ENCODE results near the gene SLC25A19.
"Not testable (repeated sequence)": the region's sequence is repeated elsewhere in the genome, so short reads cannot be mapped to it uniquely, and the experiment has no call there.

SLC25A19 gene

GRCh38 chr17:75301049-75301448 lies 11.8 kb upstream of the SLC25A19 start:
- no peak for DNase-seq

- DNase-seq: no peak
These were observed 11.0 kb upstream of the SLC25A19 start for GRCh38 chr17:75300280-75300679.

- no peak for DNase-seq
These were observed 6.2 kb upstream of the SLC25A19 start for GRCh38 chr17:75295201-75296158.

DNA sequence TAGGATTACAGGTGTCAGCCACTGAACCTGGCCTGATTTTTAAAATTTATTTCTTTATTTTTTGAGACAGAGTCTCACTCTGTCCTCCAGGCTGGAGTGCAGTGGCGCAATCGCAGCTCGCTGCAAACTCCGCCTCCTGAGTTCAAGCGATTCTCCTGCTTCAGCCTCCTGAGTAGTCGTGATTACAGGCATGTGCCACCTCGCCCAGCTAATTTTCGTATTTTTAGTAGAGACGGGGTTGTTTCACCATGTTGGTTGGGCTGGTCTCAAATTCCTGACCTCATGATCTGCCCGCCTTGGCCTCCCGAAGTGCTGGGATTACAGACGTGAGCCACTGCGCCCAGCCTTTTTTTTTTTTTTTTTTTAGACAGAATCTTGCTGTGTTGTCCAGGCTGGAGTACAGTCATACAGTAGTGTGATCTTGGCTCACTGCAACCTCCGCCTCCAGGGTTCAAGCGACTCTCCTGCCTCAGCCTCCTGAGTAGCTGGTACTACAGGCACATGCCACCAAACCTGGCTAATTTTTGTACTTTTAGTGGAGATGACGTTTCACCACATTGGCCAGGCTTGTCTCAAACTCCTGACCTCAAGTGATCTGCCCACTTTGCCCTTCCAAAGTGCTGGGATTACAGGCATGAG lies 3.7 kb upstream of the SLC25A19 start:
- DNase-seq: not testable (repeated sequence)

- no peak for DNase-seq
These were observed 652 bp upstream of the SLC25A19 start for GRCh38 chr17:75289832-75290337.

DNA sequence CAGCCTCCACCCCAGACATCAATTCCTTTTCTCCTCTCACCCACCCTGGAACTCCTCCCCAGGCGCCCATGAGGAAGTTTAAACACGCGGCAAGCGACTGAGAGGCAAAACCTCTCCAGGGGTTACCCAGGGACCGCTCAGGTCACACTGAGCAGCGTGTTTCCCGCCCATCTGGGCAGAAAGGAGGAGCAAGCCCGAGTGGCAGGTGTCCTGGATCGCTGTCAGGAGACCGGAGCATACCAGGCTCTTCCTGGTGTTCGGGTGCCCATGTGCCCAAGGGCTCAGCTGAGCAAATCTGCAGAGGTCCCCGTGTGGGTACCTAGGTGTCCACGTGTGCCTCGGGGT lies 491 bp downstream of the SLC25A19 start:
- DNase-seq: peak; percentile 82

DNA sequence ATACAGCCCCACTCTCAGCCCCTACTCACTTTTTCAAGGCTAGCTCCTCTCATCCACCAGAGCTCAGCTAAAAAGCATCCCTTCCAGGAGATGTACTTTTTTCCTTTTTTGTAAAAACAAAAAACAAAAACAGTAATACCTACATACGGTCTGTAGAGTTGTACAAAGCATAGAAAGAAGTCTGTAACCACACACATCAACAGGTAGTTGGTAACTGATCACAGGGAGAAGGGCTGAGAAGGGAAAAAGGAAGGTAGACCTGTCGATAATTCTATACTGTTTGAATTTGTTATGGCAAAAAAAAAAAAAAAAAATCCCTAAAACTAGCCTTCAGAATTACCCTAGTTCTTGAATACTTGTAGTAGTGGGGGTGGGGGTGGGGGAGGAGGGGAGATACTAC lies 874 bp downstream of the SLC25A19 start:
- no peak for DNase-seq

DNA sequence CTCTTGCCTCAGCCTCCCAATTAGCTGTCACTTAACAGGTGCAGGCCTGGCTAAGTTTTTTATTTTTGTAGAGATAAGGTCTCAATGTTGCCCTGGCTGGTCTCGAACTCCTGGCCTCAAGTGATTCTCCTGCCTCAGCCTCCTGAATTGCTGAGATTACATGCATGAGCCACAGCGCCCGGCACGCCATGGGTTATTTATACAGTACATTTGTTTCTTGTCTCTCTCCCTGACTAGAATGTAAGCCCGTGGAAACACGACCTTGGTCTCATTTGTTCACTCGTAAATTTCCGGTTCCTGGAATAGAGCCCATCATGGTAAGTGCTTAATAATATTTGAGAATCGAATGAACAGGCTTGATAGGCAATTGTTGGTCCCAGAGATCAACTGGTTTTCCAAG lies 2.0 kb downstream of the SLC25A19 start:
- no peak for DNase-seq

DNA sequence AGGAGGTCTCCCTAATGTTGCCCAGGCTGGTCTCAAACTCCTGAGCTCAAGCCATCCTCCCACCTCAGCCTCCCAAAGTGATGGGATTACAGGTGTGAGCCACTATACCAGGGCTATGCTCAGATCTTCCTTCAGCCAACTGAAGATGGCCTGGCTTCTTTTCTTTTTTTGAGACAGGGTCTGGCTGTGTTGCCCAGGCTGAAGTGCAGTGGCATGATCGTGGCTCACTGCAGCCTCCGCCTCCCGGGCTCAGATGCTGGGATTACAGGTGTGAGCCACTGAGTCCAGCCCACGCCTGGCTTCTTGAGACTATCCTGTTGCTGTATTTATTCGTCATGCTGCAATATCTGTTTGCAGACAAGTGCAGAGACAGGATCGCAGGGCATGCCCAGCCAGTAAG lies 4.1 kb downstream of the SLC25A19 start:
- no peak for DNase-seq

GRCh38 chr17:75280189-75280588 lies 9.0 kb downstream of the SLC25A19 start:
- DNase-seq: not testable (repeated sequence)

DNA sequence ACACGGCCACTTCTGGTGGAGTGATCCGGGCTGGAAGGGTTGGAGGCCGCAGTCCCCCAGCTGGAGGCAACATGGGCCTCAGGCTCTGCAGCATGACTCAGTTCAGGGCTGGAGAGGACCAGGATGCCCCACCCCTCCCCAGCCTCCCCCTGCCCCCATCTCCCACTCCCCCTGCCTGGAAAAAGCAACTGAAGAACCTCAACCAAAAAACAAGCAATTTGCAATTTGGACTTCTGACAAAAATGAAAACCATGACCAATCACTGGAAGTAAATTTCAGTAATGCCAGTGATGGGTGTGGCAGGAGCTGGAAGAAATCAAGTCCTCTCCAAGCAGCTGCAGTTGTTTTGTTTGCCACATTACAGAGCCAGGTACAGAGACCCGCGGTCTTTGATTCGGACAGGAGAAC lies 11.6 kb downstream of the SLC25A19 start:
- DNase-seq: peak; percentile 70

DNA sequence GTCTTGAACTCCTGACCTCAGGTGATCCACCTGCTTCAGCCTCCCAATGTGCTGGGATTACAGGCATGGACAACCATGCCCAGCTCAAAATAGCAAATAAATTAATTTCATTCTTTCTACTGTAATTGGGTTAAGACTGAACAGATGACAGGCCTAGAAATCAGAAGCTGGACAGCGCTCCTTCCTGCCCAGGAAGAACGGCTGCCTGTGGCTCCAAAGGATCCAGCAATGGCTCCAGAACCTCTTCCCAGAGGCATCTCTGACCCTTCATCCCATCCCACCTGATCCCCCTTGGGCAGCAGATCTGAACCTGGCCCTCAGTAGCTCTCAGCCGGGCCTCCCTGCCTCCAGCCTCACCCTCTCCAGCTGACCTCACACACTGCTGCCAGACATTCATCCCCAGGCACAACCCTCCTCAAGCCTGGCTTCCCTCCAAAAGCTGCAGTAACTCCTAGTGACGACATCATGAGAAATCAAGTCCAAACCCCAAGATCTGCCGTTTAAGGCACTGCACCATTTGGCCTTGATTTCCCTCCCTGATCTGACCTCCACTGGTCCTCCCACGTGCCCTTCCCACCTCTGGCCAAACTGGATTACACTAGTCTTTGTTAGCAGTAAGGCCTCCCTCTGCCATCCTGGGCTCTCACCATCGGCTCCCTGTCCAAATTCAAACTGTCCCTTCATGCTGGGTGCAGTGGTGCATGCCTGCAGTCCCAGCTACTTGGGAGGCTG lies 15.1 kb downstream of the SLC25A19 start:
- DNase-seq: no peak

- DNase-seq: no peak
These were observed 16.4 kb downstream of the SLC25A19 start for GRCh38 chr17:75272848-75273184.

DNA sequence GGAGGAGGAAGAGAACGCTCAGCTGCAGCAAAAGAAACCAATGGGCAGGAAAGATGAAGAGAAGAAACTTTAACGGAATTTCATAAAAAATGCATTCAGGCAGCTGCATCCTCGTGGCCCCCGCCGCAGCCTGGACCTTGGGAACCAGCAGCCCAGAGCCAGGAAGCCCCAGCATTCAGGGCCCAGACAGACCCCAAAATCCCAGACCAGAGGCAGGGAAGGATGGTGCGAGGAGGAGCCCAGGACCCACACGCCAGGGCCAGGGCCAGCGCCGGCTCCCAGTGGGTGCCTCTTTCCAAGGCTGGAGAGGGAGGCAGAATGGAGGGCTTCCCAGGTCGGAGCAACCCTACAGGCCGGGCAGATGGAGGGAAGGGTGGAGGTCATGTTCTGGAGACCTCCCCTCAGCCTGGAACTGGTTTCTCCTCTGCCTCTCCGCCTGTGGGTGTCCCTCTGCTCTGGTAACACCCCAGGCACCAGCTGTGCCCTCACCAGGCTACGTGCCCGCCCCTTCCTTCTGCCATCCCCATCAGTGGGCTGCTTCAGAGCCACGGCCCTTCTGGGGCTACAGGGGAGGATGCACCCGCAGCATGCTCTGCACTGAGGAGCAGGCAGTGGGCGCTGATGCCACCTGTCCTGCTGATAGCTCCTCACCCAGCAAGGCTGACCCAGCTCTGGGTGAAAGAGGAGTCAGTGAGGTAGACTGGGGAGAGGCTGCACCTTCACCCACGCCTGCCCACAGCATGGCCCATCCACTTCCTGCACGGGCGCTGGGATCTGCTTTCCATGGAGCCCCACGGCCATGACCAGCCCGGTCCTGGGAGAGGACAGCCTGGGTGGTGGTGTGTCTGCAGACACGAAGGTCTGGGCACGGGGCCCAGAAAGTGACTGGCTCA lies 17.0 kb downstream of the SLC25A19 start:
- peak; percentile 55 for DNase-seq

GRCh38 chr17:75271233-75271954 lies 17.8 kb downstream of the SLC25A19 start:
- peak; percentile 85 for DNase-seq

- DNase-seq: no peak
These were observed 18.3 kb downstream of the SLC25A19 start, which contains the start of gene MIF4GD for GRCh38 chr17:75270966-75271232. TSS of gene MIF4GD (minus strand) at chr17:75271231. CDS start at chr17:75270195, 1,036 bp downstream.

- peak; percentile 93 for DNase-seq
These were observed 18.8 kb downstream of the SLC25A19 start for GRCh38 chr17:75270218-75270965.

GRCh38 chr17:75269844-75270217 lies 19.4 kb downstream of the SLC25A19 start:
- DNase-seq: no peak

GRCh38 chr17:75267411-75268232 lies 21.6 kb downstream of the SLC25A19 start:
- peak; percentile 91 for DNase-seq

DNA sequence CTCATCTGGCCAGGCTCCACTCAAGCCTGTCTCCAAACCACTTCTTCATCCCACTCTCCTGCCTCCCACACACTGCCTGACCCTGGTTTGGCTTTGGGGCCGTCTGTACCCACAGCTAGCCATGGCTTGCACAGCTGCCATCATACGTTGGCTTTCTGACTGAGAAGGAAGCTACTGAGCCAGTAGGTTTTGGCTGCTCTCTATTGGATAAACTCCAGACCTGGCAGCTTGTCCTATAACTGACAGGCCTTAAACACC lies 22.2 kb downstream of the SLC25A19 start:
- DNase-seq: peak; percentile 58

Data from islet precursor cell (in vitro differentiated cells).